Mucosa of stomach (tissue), 1 donor: ENCODE measurements around the gene ZNF529.

ENCODE experiments used
- H3K27me3 ChIP-seq: one replicate; pipeline ENCODE4 v1.7.0; 2013; ENCODE audit warnings: mild to moderate bottlenecking, low read length; ENCODE audit not compliant: control insufficient read depth, insufficient read depth
- H3K36me3 ChIP-seq: one replicate; pipeline ENCODE4 v1.7.0; 2013; ENCODE audit warnings: low read length; ENCODE audit not compliant: control insufficient read depth, insufficient read depth
- H3K4me1 ChIP-seq: one replicate; pipeline ENCODE4 v1.7.0; 2013; ENCODE audit warnings: mild to moderate bottlenecking, low read length; ENCODE audit not compliant: control insufficient read depth, insufficient read depth
- H3K4me3 ChIP-seq: one replicate; pipeline ENCODE4 v1.7.0; 2013; ENCODE audit warnings: low read length
- H3K9ac ChIP-seq: one replicate; pipeline ENCODE4 v1.7.0; 2013; ENCODE audit warnings: mild to moderate bottlenecking, low read length, moderate library complexity
- H3K9me3 ChIP-seq: one replicate; pipeline ENCODE4 v1.7.0; 2013; ENCODE audit warnings: mild to moderate bottlenecking, low read length, moderate library complexity; ENCODE audit not compliant: control insufficient read depth
- donor health status: Pancreatic carcinoma.

ZNF529 gene

GRCh38 chr19:36547001-36547732, 25.9 kb downstream of the ZNF529 start:
- Histone ChIP-seq H3K9ac (no peak overlapping the region), H3K4me1 (no peaks in the 10 kb centered on the region)

GRCh38 chr19:36528921-36529518, 44.1 kb downstream of the ZNF529 start:
- Histone ChIP-seq H3K9ac (peak overlapping the region; percentile 87), H3K27me3 (no peaks in the 10 kb centered on the region), H3K36me3 (no peaks in the 10 kb centered on the region), H3K9me3 (no peaks in the 10 kb centered on the region), H3K4me3 (peak overlapping the region; percentile 95), H3K4me1 (no peaks in the 10 kb centered on the region)

More at GRCh38 chr19:36547001-36547732, 25.9 kb downstream of the ZNF529 start:
- Histone ChIP-seq H3K27me3 (no peaks in the 10 kb centered on the region), H3K4me3 (no peak overlapping the region), H3K9me3 (peaks cover 54% of the 10 kb centered on the region), H3K36me3 (peaks cover 17% of the 10 kb centered on the region)

DNA sequence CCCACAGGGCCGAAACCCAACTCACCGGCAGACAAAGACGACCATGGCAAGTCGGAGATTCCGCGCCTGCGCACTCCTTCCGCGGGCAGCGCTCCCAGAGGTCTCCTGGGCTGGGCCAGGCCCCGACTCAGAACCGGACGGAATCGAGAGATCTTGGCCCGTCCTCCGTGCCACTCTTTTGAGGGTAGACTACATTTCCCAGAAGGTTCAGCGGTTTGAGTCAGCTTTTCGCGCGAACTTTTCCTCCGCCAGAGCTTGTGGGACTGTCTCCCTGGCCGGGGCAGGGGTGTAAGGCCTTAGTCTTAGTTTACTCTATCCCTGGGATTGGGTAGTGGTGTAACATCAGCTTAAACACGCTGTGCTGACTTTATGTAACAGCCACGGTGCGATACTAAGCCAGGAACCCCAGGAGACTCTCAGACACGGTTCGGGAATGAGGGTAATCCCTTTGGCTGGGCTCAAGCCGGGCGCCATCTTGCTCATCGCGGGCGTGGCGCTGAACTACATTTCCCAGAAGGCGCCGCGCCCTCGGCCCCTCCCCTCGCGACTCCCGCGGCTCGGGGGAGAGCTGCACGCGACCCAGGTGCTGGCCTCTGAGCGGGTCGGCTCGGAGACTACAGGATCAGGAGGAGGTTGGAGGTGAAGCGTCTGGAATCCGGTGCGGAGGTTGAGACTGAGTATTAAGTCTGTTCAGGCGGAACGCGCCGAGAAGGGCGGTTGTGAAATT, 44.7 kb downstream of the ZNF529 start, which contains the start of gene ZNF260:
TSS of gene ZNF260 (minus strand) at position 78 of the 727 bp plus-strand sequence. CDS start 13,033 bp downstream, outside the sequence.
- H3K27me3 ChIP-seq = no peaks in the 10 kb centered on the region
- peak within 1 kb of the TSS; percentile 95 for H3K4me3 ChIP-seq
- H3K4me1 ChIP-seq = no peaks in the 10 kb centered on the region
- H3K9me3 ChIP-seq = no peaks in the 10 kb centered on the region
- H3K36me3 ChIP-seq = no peaks in the 10 kb centered on the region
- peak within 1 kb of the TSS; percentile 87 for H3K9ac ChIP-seq

- Histone ChIP-seq H3K9ac (peak overlapping the region; percentile 87), H3K4me1 (no peaks in the 10 kb centered on the region), H3K36me3 (no peaks in the 10 kb centered on the region), H3K9me3 (no peaks in the 10 kb centered on the region), H3K4me3 (peak overlapping the region; percentile 95), H3K27me3 (no peaks in the 10 kb centered on the region)
Observed at GRCh38 chr19:36527873-36528193, 45.3 kb downstream of the ZNF529 start.

DNA sequence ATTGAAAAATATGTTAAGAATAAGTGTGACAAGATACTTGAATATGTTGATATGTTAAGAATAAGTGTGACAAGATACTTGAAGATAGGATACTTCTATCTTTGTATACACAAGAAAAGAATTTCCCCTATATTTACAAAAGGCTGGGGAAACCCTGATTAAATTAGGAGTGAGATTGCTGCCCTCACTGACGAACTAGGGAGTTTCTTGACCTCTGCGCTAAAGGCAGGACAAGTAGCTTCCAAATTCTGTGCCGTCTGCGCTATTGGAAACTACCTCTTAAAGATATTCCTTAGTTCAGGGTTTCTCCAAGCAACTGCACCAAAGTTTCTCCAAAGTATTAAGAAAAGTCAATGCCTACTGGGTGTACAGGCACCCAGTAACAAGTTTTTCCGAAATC, 45.8 kb downstream of the ZNF529 start:
- no peaks in the 10 kb centered on the region for H3K36me3 ChIP-seq
- H3K4me1 ChIP-seq = no peaks in the 10 kb centered on the region
- peak overlapping the region; percentile 95 for H3K4me3 ChIP-seq
- H3K9me3 ChIP-seq = no peaks in the 10 kb centered on the region
- H3K9ac ChIP-seq = peak overlapping the region; percentile 87
- no peaks in the 10 kb centered on the region for H3K27me3 ChIP-seq

GRCh38 chr19:36526581-36526980, 46.5 kb downstream of the ZNF529 start:
- Histone ChIP-seq H3K36me3 (no peaks in the 10 kb centered on the region), H3K9me3 (no peaks in the 10 kb centered on the region), H3K4me3 (peak overlapping the region; percentile 95), H3K27me3 (no peaks in the 10 kb centered on the region), H3K4me1 (no peaks in the 10 kb centered on the region), H3K9ac (no peak overlapping the region)

GRCh38 chr19:36524617-36525016, 48.5 kb downstream of the ZNF529 start:
- no peak overlapping the region for H3K9ac ChIP-seq
- no peaks in the 10 kb centered on the region for H3K27me3 ChIP-seq
- H3K9me3 ChIP-seq = no peaks in the 10 kb centered on the region
- H3K4me1 ChIP-seq = no peaks in the 10 kb centered on the region
- no peak overlapping the region for H3K4me3 ChIP-seq
- no peaks in the 10 kb centered on the region for H3K36me3 ChIP-seq

- Histone ChIP-seq H3K4me1 (no peaks in the 10 kb centered on the region), H3K4me3 (no peak overlapping the region), H3K27me3 (no peaks in the 10 kb centered on the region), H3K9ac (no peak overlapping the region), H3K36me3 (peaks cover 13% of the 10 kb centered on the region), H3K9me3 (peaks cover 45% of the 10 kb centered on the region)
Observed at GRCh38 chr19:36514012-36514612, 59.0 kb downstream of the ZNF529 start.

DNA sequence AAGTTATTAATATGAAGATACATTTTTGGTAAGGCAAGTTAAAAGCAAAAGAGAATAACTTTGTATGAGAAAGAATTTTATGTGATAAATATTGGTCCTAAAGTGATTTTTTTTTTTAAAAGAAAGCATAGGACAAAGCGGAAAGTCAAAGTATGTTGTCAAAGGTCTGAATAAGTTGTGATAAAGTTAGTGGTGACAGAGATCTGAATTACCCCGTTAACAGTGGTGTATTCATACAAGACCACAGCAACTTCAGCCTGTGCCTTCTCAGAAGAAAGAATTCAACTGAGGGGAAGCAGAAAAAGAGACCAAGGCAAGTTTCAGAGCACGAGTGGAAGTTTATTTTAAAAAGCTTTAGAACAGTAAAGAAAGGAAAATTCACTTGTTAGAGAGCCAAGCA, 64.8 kb downstream of the ZNF529 start:
- no peaks in the 10 kb centered on the region for H3K36me3 ChIP-seq
- no peak overlapping the region for H3K4me3 ChIP-seq
- peaks cover 7% of the 10 kb centered on the region for H3K9me3 ChIP-seq

DNA sequence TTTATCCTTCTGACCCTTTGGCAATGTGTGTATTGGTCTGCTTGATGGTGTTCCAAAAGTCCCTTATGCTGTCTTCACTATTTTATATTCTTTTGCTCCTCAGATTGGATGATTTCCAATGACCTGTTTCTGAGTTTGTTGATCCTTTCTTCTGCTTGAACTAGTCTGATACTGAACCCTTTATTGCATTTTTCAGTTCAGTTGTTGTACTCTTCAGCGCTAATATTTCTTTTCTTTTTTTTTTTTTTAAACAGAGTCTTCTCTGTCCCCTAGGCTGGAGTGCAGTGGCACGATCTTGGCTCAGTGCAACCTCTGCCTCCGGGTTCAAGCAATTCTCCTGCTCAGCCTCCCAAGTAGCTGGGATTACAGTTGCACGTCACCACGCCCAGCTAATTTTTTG, 71.1 kb downstream of the ZNF529 start:
- Histone ChIP-seq H3K9me3 (no peaks in the 10 kb centered on the region), H3K9ac (no peak overlapping the region), H3K27me3 (no peaks in the 10 kb centered on the region), H3K4me1 (no peaks in the 10 kb centered on the region), H3K36me3 (no peaks in the 10 kb centered on the region), H3K4me3 (no peak overlapping the region)

More for the DNA sequence above, 64.8 kb downstream of the ZNF529 start:
- Histone ChIP-seq H3K4me1 (no peaks in the 10 kb centered on the region), H3K9ac (no peak overlapping the region), H3K27me3 (no peaks in the 10 kb centered on the region)

GRCh38 chr19:36497001-36497400, 76.1 kb downstream of the ZNF529 start:
- no peaks in the 10 kb centered on the region for H3K36me3 ChIP-seq
- H3K4me3 ChIP-seq = no peak overlapping the region
- H3K9ac ChIP-seq = no peak overlapping the region
- no peaks in the 10 kb centered on the region for H3K9me3 ChIP-seq
- no peaks in the 10 kb centered on the region for H3K27me3 ChIP-seq
- H3K4me1 ChIP-seq = no peaks in the 10 kb centered on the region
